GM12891 (cell line): ENCODE data around the gene GVQW3.

Experiments
- DNase-seq: peaks from one replicate; pipeline ENCODE4 v3.0.0; 2011; ENCODE audit warnings: low spot score; ENCODE audit not compliant: insufficient read length
- FAIRE-seq: peaks from 2 replicates; lab custom pipeline; 2011; peaks lifted over from hg19 to GRCh38; lab: Jason Lieb, UNC
- PAX5 ChIP-seq: IDR thresholded peaks from 2 replicates; pipeline ENCODE4 v1.6.1; 2011; ENCODE audit warnings: low read length, moderate library complexity, mild to moderate bottlenecking; ENCODE audit not compliant: insufficient read depth, severe bottlenecking
- POLR2A ChIP-seq: IDR thresholded peaks from 2 replicates; pipeline ENCODE4 v1.6.1; 2011; ENCODE audit warnings: low read depth, low read length, control low read depth
- POLR2AphosphoS5 ChIP-seq: IDR thresholded peaks from 2 replicates; pipeline ENCODE4 v1.6.1; 2011; ENCODE audit warnings: low read depth, low read length, control low read depth
- POU2F2 ChIP-seq: IDR thresholded peaks from 2 replicates; pipeline ENCODE4 v1.6.1; 2011; ENCODE audit warnings: low read depth, mild to moderate bottlenecking, control low read depth, low read length, moderate library complexity
- SPI1 ChIP-seq: IDR thresholded peaks from 2 replicates; pipeline ENCODE4 v1.6.1; 2011; ENCODE audit warnings: low read depth, low read length, control low read depth
- TAF1 ChIP-seq: IDR thresholded peaks from 2 replicates; pipeline ENCODE4 v1.6.1; 2011; ENCODE audit warnings: low read depth, low read length, control low read depth

The GVQW3 gene

DNA sequence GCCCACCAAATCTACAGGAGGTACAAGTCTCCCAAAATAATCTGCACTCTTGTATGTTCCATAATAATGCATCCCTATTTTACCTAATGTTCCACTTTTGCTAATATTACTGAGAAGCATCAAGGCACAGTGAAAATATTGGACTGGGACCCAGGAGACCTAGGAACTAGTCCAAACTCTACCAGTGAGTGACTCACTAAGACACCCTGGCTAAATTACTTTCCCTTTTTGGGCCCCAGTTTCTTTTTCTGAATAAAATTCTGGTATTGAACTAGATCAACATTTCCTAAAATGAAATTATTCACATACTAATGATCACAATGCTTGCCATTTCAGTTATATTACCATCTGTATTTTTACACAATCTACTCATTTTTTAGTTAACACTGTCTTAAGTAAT is 19.7 kb upstream of the GVQW3 start:
- TF ChIP-seq POLR2A, result no peak
- no peak for TF ChIP-seq POLR2AphosphoS5
- no peak for TF ChIP-seq TAF1
- no peak for TF ChIP-seq POU2F2
- no peak for TF ChIP-seq PAX5
- TF ChIP-seq SPI1, result no peak
- FAIRE-seq, result no peak

DNA sequence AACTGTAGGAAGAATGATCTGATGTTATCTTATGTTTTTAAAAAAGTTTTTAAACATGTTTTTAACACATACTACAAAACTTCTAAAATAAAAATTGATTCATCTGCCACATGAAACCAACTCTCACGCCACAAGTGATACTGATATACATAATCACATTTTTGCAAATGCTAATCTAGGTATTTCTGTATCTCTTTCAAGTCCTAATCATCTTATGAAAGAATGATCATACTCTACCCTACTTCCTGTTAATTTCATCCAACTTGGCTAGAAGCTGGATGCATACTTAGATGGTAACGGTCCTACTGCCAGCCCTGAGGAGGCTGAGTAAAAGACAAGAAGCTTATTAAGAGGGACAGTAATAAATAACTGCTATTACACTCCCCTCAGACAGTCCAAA is 19.3 kb upstream of the GVQW3 start:
- TF ChIP-seq PAX5, result no peak
- no peak for TF ChIP-seq TAF1
- DNase-seq (no peak), FAIRE-seq (no peak)

More for the DNA sequence above, 19.7 kb upstream of the GVQW3 start:
- DNase-seq, result no peak

DNA sequence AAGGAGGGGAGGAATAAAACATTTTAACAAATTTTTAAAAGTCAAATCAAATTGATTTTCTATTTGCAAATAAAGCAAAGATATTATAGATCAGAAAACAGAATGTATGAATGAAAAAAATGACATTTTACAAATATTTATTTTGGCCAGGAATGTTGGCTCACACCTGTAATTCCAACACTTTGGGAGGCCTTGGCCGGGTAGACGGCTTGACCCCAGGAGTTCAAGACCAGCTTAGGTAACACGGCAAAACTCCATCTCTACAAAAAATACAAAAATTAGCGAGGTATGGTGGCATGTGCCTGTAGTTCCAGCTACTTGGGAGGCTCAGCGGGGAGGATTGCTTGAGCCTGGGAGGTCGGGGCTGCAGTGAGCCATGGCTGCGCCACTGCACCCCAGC is 18.4 kb upstream of the GVQW3 start:
- TF ChIP-seq POU2F2 (no peak), POLR2AphosphoS5 (no peak), SPI1 (no peak), PAX5 (no peak), POLR2A (no peak)
- no peak for FAIRE-seq

GRCh38 chr11:76365038-76365679 is 16.0 kb upstream of the GVQW3 start:
- FAIRE-seq, result no peak
- TF ChIP-seq POU2F2 (no peak), POLR2AphosphoS5 (no peak), POLR2A (no peak)
- DNase-seq, result no peak

More for the DNA sequence above, 18.4 kb upstream of the GVQW3 start:
- DNase-seq, result no peak

DNA sequence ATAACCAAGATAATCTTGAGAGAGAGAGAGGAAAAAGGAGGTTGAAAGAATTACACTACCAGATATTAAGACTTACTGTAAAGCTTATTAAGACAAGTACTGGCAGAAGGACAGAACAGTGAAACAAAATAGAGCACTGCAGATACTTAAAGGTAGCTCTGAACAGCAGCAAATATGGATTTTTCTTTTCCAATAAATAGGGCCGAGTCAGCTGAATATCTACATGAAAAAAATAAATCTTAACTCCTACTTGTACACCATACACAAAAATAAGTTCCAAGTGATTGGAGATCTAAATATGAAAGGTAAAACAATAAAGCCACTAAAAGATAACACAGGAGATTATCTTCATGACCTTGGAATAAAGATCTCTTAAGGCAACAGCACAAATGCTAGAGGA is 12.6 kb upstream of the GVQW3 start:
- DNase-seq (no peak), FAIRE-seq (no peak)

GRCh38 chr11:76369406-76369805 is 11.7 kb upstream of the GVQW3 start:
- DNase-seq (no peak), FAIRE-seq (no peak)
- TF ChIP-seq TAF1 (no peak), SPI1 (no peak), PAX5 (no peak), POU2F2 (no peak), POLR2AphosphoS5 (no peak), POLR2A (no peak)

More for the DNA sequence above, 12.6 kb upstream of the GVQW3 start:
- TF ChIP-seq TAF1, result no peak
- no peak for TF ChIP-seq POLR2A
- no peak for TF ChIP-seq POU2F2
- no peak for TF ChIP-seq SPI1
- TF ChIP-seq POLR2AphosphoS5, result no peak
- no peak for TF ChIP-seq PAX5

- FAIRE-seq, result no peak
- no peak for DNase-seq
- TF ChIP-seq POLR2A (no peak), POU2F2 (peak; percentile 60; the same call in 1 of the 2 replicates), PAX5 (no peak), TAF1 (no peak), POLR2AphosphoS5 (no peak), SPI1 (0 out of 2 replicates have a peak, but pooled peaks have one; percentile 28)
These were observed 10.0 kb upstream of the GVQW3 start for GRCh38 chr11:76371170-76371569.

- DNase-seq (no peak), FAIRE-seq (no peak)
- TF ChIP-seq SPI1, result no peak; the same call in 1 of the 2 replicates
- no peak for TF ChIP-seq PAX5
- no peak; the same call in 1 of the 2 replicates for TF ChIP-seq POU2F2
- TF ChIP-seq POLR2A, result no peak
- TF ChIP-seq POLR2AphosphoS5, result no peak
These were observed 4.2 kb upstream of the GVQW3 start for GRCh38 chr11:76376746-76377558.

DNA sequence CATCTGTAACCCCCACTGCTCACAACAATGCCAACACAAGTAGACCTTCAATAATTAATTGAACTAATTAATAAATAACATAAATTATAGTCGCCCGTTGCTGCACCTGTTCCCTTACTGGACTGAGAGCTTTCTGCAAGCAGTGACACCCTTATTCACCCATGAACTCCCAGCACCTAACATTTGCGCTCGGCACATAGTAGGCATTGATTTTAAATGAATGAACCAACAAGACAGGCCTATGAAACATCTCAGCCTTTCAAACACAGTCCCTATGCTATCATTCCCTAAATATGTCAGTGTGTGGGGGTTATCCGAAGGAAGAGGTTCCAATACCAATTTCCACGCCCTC is 1.3 kb upstream of the GVQW3 start:
- FAIRE-seq (no peak), DNase-seq (no peak)
- TF ChIP-seq POLR2A (no peak), POLR2AphosphoS5 (no peak), SPI1 (no peak), TAF1 (no peak), PAX5 (no peak), POU2F2 (no peak)

DNA sequence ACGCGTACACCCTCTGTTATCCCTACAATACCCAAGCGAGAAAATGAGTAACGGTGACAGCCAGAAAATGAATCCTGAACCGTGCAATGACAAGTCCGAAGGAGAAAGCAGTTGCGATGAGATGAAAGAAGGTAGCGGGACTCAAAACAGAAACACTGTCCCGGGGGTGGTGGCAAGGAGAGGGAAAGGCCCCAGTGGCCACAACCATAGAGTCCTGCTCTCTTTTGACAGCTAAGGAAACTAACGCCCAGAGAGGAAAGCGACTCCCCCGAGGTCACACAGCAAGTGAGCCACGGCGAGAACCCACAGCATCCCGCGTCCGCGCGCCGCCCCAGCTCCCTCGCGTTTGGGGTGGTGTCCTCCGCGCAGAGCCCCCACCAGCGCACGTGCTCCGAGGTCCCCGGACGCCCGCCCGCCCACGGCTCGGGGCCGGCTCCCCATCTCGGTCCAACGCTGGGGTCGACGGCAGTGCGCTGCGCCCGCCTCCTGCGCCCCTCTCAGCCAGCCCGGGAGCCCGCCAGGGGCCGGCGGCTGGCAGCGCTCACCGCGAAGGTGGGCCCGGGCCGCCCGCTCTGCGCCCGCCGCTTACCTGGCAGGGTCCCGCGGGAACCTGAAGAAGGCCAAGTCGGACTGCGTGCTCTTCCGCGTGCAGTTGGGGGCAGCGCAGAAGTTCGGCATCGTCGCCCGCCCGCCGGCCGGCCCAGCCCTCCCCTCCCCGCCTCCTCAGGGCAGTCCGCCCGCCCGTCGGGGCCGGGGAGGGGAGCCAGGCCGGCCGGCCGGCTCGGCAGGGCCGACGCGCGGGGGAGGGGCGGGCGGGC is 755 bp upstream of the GVQW3 start:
- 0 out of 2 replicates have a peak, but pooled peaks have one; percentile 0 for TF ChIP-seq POLR2AphosphoS5
- TF ChIP-seq SPI1, result no peak
- no peak for TF ChIP-seq POLR2A
- DNase-seq (peak; percentile 26), FAIRE-seq (peak; percentile 43)
